ENCODE data around the gene CLPTM1L.

The CLPTM1L gene

GRCh38 chr5:1317921-1318565 is 26.9 kb downstream of the CLPTM1L start:
- no peak for TF ChIP-seq POLR2A (IDR thresholded peaks at IDR 0.05; ENCODE audit: low read length)
- no peak for DNase-seq

- no peak for TF ChIP-seq POLR2A (IDR thresholded peaks at IDR 0.05; ENCODE audit: low read length)
- TF ChIP-seq GATA1 (IDR thresholded peaks at IDR 0.05; ENCODE audit: low read depth, low read length), result no peak
- no peak for DNase-seq
Observed at GRCh38 chr5:1316588-1317340, 28.1 kb downstream of the CLPTM1L start.

- no peak for DNase-seq
- TF ChIP-seq GATA1 (IDR thresholded peaks at IDR 0.05; ENCODE audit: low read depth, low read length), result no peak
- no peak for TF ChIP-seq POLR2A (IDR thresholded peaks at IDR 0.05; ENCODE audit: low read length)
Observed at GRCh38 chr5:1315709-1316587, 29.0 kb downstream of the CLPTM1L start.

DNA sequence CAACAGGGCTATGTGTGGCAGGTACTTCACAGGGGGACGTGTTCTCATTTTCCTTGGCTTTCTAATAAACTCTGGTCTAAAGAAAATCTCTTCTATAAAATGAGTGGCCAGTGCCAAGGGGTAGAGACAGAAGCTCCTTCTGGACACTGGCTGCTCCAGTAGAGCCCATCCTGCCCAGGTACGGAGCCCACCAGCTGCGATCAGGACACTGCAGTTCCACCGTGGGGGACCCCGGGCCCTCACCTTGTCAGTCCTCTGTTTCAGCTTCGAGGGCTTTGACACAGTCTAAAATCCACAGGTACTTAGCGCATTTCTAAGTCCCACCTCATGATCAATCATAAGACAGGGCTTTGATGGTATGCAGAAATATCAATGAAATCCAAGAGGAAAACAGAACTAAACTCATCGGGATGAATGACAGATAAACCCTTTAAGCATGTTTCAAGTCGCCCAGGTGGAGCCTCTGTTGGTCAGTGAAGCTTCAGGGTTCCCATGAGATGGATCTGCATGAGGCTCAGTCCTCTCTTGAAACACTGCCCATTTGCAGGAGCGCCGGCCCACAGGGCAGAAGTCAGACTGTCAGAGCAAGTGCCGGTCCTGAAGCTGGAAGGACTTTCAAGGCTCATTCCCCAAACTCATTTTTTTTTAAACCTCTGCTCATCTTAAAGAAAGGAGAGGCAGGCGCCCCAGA is 29.7 kb downstream of the CLPTM1L start:
- no peak for DNase-seq
- no peak for TF ChIP-seq POLR2A (IDR thresholded peaks at IDR 0.05; ENCODE audit: low read length)
- no peak for TF ChIP-seq GATA1 (IDR thresholded peaks at IDR 0.05; ENCODE audit: low read depth, low read length)

- DNase-seq, result no peak
- TF ChIP-seq GATA1 (IDR thresholded peaks at IDR 0.05; ENCODE audit: low read depth, low read length), result no peak
- no peak for TF ChIP-seq POLR2A (IDR thresholded peaks at IDR 0.05; ENCODE audit: low read length)
Observed at GRCh38 chr5:1314564-1314982, 30.3 kb downstream of the CLPTM1L start.

- TF ChIP-seq GATA1 (IDR thresholded peaks at IDR 0.05; ENCODE audit: low read depth, low read length), result no peak
- no peak for TF ChIP-seq POLR2A (IDR thresholded peaks at IDR 0.05; ENCODE audit: low read length)
- no peak for DNase-seq
Observed at GRCh38 chr5:1312993-1313833, 31.7 kb downstream of the CLPTM1L start.

GRCh38 chr5:1312206-1312605 is 32.7 kb downstream of the CLPTM1L start:
- no peak for DNase-seq

DNA sequence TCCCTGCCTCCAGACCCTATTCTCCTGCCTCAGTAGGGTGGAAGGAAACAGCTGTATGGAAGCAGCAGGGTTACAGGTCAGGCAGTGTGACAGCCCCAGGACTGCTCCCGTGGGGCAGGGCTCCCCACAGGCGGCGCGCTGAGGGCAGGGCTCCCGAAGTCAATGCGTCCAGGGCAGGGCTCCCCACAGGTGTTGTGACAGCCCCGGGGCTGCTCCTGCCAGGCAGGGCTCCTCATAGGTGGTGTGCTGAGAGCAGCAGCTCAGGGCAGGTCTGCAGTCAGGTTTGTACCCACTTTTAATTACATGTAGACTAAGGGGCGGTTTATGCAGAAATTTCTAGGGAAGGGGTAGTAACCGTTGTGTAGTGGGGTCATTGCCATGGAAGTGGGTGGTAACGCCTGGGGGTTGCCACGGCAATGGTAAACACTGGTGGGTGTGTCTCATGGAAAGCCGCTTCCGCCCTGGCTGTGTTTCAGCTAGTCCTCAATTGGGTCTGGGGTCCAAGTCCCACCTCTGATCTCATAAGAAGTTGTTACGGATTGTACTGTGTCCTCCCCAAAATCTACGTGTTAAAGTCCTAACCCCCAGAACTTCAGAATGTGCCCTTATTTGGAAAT is 33.4 kb downstream of the CLPTM1L start:
- no peak for DNase-seq
- TF ChIP-seq GATA1 (IDR thresholded peaks at IDR 0.05; ENCODE audit: low read depth, low read length), result no peak
- no peak for TF ChIP-seq POLR2A (IDR thresholded peaks at IDR 0.05; ENCODE audit: low read length)

More at GRCh38 chr5:1312206-1312605, 32.7 kb downstream of the CLPTM1L start:
- no peak for TF ChIP-seq POLR2A (IDR thresholded peaks at IDR 0.05; ENCODE audit: low read length)
- TF ChIP-seq GATA1 (IDR thresholded peaks at IDR 0.05; ENCODE audit: low read depth, low read length), result no peak

DNA sequence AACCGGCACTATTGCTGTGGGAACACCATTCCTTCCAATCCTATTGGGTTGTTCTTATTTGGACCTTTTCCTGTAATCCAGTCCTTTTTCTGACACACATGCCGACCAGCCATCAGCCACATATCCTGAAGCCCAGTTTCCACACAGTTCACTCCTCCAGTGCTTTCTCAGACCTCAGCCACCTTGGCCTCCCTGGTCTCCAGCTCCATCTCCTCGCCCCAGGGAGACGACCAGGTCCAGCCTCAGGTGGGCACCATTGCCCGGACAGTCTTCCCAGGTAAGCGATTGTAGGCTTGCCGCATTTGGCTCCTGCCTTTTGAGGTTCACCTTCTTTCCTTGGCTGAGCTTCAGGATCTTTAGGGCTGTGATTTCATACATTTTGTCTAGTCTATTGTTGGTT is 34.8 kb downstream of the CLPTM1L start:
- DNase-seq, result no peak
- TF ChIP-seq POLR2A (IDR thresholded peaks at IDR 0.05; ENCODE audit: low read length), result no peak

GRCh38 chr5:1304033-1304432 is 40.9 kb downstream of the CLPTM1L start:
- DNase-seq, result no peak
- TF ChIP-seq POLR2A (IDR thresholded peaks at IDR 0.05; ENCODE audit: low read length), result no peak
- no peak for TF ChIP-seq GATA1 (IDR thresholded peaks at IDR 0.05; ENCODE audit: low read depth, low read length)

GRCh38 chr5:1302258-1302657 is 42.6 kb downstream of the CLPTM1L start:
- DNase-seq, result no peak
- TF ChIP-seq POLR2A (IDR thresholded peaks at IDR 0.05; ENCODE audit: low read length) (no peak), GATA1 (IDR thresholded peaks at IDR 0.05; ENCODE audit: low read depth, low read length) (no peak)

DNA sequence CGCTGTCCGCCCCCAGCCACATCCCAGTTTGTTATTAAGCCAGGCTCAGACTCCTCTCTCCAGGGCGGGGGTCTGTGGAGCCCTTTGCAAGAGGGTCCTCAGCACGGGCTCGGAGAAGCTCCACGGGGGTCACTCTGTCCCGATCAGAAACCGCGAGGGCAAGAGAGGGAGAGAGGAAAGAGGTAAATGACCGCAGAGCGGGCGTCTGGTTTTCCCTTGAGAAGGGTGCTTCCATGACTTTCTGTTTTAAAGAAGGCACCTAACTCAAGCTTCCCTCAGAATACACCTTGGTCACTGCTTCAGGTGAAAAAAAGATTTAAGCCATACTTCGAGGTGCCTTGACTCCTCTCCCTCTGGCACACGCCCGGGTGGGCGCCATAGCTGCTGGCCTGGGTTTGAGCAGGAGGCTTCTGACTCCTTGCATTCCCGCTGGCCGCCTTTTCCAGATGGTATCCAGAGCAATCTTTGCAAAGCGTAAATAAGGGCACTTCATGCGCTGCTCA is 44.3 kb downstream of the CLPTM1L start:
- TF ChIP-seq POLR2A (IDR thresholded peaks at IDR 0.05; ENCODE audit: low read length), result no peak
- TF ChIP-seq GATA1 (IDR thresholded peaks at IDR 0.05; ENCODE audit: low read depth, low read length), result no peak
- DNase-seq, result no peak
